ENCODE data around the gene ATP6V0E1.

The ATP6V0E1 gene

GRCh38 chr5:172956936-172957335 is 26.6 kb upstream of the ATP6V0E1 start:
- peak; percentile 48 for DNase-seq (ENCODE audit: low spot score)

DNA sequence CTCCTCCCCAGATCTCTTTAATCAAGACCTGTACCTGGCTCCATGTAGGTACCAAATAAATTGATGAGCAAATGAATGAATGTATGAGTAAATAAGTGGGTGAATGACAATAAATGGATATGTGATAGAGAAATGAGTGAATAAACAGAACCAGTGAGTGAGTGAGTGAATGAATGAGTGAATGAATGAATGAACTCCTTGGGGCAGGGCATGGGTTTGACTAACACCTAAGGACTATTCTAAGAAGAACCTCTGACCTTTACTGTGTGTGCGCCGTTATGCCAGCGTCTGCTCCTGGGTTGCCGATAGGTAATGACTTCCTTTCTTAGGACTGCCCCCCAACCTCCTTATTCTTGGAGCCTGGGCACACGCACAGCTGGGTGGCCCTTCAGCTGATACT is 26.1 kb upstream of the ATP6V0E1 start:
- DNase-seq (ENCODE audit: low spot score) = no peak

DNA sequence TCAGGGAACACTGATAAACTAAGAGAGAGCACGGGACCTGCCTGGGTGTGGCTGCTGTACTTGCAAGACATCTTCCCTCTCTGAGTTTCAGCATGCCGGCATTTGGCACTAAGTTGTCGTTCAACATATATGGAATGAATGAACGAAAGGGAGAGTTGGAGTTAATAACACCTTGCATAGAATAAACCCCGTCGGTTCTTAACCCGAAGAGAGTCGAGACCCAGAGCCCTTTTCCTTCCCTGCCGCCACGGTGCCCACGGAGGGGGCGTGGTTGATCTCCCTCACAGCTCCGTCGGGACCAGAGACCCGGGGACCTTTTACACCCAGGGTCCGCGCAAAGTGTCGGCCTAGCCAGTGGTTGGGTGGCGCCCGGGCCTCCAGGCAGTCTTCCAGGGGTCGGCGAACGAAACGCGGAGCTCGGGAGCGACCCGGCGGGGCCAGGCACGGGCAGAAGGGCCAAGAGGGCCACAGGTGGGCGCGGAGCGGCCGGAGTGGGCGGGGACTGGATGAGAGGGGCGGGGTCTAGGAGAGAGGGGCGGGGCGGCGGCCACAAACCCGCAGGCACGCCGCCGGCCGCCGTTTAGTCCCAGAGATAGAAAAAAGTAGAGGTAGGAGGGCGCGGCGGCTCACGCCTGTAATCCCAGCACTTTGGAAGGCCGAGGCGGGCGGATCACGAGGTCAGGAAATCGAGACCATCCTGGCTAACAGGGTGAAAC is 25.1 kb upstream of the ATP6V0E1 start:
- DNase-seq (ENCODE audit: low spot score) = peak; percentile 38

- DNase-seq (ENCODE audit: low spot score) = no peak
Observed at GRCh38 chr5:172959824-172960799, 23.5 kb upstream of the ATP6V0E1 start.

- no peak for DNase-seq (ENCODE audit: low spot score)
Observed at GRCh38 chr5:172969921-172970320, 13.7 kb upstream of the ATP6V0E1 start.

DNA sequence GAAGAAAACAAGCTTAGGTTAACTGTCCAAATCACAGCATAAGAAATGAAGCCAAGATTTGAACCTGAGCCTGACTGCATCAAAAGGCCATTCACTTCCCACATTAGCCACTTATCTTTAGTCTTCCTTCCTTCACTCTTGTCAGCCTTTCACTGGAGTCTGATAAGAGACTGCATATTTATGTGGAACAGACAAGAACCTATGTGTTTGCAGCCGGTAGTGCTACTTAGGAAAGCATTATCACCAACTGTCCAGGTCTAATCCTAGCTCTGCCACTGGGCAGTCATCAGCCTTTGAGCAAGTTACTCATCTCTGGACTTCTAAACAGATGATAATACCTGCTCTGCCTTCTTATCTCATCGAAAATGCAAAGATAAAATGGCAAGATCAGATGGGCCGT is 12.1 kb upstream of the ATP6V0E1 start:
- DNase-seq (ENCODE audit: low spot score) = no peak

- DNase-seq (ENCODE audit: low spot score) = no peak
Observed at GRCh38 chr5:172972552-172972951, 11.0 kb upstream of the ATP6V0E1 start.

- no peak for DNase-seq (ENCODE audit: low spot score)
Observed at GRCh38 chr5:172973127-172973916, 10.2 kb upstream of the ATP6V0E1 start.

DNA sequence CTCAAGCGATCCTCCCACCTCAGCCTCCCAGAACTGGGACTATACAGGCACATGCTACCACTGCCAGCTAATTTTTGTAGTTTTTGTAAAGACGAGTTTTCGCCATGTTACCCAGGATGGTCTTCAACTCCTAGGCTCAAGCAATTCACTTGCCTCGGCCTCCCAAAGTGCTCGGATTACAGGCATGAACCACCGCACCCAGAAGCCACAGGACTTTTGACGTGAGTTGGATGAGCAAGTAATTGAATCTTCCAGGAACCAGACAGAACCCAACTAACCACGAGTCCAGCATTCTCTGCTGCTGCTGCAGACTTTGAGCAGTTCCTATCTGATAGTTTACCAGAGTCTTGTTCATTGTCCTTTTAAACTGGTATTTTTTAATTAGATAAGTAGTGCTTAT is 9.6 kb upstream of the ATP6V0E1 start:
- no peak for DNase-seq (ENCODE audit: low spot score)

GRCh38 chr5:172975289-172975688 is 8.3 kb upstream of the ATP6V0E1 start:
- DNase-seq (ENCODE audit: low spot score) = no peak

- no peak for DNase-seq (ENCODE audit: low spot score)
Observed at GRCh38 chr5:172979778-172980177, 3.8 kb upstream of the ATP6V0E1 start.

GRCh38 chr5:172981931-172982330 is 1.6 kb upstream of the ATP6V0E1 start:
- DNase-seq (ENCODE audit: low spot score) = no peak

DNA sequence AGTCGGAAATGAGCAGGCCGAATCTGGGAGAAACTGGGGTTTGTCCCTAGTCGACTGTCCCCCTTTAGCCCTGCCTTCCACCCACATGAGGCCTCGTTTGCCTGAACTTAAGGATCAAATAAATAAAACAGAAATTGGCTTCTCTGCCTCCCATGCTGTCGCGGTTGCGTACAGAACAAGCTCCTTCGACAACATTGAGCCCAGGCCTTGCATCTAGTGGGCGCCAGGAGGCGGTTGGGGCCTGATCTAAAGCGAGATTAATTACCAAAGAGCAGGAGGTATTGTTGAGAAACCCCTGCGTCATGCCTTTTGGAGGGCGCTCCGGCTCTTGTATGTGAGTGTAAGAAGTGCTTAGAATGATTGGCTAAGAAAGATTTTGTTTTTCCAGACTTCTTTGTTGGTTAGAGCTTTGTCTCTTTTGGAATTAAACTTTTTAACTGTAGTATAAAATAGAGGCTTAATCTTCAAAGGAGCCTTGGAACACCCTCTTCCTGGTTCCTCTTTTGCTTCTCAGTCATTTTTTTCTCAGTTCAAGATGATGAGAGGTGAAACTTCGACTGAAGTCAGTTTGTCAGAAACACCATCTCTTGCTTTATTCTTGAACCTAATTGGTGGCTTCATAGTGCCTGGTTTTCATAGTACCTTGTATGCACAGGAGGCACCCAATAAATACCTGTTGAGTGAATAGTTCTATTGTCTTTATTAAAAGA is 828 bp downstream of the ATP6V0E1 start:
- DNase-seq (ENCODE audit: low spot score) = peak; percentile 53

DNA sequence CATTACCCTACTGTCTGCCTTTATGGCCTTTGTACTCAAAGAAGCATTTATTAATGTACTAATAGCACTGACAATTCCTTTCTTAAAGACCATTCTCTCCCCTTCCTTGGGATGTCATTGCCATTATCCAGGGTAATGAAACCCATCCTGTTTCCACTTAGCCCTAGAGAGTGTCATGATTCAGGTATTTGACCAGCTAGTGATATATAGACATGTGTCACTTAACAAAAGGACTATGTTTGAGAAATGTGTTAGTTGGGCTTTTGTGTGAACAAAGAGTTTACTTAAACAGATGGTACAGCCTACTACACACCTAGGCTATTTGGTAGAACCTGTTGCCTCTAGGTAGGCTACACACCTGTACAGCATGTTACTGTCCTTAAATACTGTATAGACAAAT is 2.0 kb downstream of the ATP6V0E1 start:
- no peak for DNase-seq (ENCODE audit: low spot score)

- DNase-seq (ENCODE audit: low spot score) = no peak
Observed at GRCh38 chr5:172988276-172988675, 4.7 kb downstream of the ATP6V0E1 start.

DNA sequence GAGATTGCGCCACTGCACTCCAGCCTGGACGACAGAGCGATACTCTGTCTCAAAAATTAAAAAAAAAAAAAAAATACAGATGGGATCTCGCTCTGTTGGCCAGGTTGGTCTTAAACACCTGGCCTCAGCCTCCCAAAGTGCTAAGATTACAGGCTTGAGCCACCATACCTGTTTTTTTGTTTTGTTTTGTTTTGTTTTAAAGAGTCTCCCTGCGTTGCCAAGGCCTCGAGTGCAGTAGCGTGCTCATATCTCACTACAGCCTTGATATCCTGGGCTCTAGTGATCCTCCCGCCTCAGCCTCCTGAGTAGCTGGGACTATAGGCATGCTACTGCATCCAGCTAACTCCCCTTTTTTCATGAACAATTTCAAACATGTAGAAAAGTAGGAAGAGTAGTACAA is 7.2 kb downstream of the ATP6V0E1 start:
- no peak for DNase-seq (ENCODE audit: low spot score)

DNA sequence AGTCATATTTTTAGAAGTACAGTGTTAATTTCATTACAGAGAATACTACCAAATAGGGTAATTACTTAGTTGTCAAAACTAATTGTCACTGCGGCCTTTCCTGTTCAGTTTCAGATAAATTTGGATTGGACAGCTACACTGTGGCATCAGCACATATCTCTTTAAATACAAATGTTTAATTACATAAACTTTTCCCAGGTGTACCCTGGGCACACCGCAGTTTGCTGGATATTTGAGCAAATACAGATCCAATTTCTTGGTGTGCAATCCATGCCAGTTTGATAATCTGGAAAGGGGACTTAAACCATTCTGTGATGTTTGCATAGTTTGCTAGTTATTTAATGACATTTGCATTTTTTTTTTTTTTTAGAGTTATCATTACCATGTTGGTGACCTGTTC is 10.8 kb downstream of the ATP6V0E1 start:
- no peak for DNase-seq (ENCODE audit: low spot score)

DNA sequence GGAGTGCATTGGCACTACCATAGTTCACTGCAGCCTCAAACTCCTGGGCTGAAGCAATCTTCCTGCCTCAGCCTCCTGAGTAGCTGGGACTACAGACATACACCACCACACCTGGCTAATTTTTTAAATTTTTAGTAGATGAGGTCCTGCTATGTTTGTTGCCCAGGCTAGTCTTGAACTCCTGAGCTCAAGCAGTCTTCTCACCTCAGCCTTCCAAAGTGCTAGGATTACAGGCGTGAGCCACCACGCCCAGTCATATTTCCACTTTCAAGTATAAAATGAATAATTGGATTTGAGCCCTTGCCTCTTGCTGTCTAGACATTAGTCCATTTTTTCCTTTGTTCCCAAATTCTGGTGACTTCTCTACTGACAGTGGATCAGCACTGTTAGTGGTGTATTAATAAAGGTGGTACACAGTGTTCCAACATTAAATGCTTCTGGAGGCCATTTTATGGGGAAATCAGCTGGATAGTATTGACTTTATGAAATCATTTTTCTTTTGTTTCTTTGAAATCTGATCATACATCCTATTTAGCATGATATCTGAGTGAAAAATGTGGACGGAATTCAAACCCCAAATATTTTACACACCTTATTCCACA is 15.9 kb downstream of the ATP6V0E1 start:
- no peak for DNase-seq (ENCODE audit: low spot score)

DNA sequence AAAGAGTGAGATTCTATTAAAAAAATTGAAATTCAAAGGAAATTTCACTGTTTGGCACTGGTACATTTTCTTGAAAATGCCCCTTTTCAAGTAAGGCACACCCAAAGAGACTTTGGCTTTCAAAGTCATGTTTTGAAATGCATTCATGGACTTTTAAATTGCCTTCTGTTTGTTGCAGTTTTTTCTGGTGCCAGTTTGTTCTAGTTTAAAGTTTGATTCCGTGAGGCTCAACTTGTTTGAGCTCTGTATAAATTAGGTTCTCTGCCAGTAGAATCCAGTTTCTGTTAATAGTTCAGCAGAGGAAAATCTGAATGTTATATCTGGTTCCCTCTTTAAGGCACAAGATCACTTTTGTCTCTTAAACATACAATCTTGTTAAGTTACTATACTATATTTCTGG is 16.4 kb downstream of the ATP6V0E1 start:
- DNase-seq (ENCODE audit: low spot score) = no peak

GRCh38 chr5:173001229-173001841 is 17.8 kb downstream of the ATP6V0E1 start:
- DNase-seq (ENCODE audit: low spot score) = no peak

- DNase-seq (ENCODE audit: low spot score) = no peak
Observed at GRCh38 chr5:173003360-173003759, 19.8 kb downstream of the ATP6V0E1 start.
